Left ventricle myocardium inferior (tissue), 1 donor: ENCODE data around the gene ZIC5. TPM values are rescaled to one million over a fixed set of nuclear protein-coding genes. Genes with fewer than 3 reads are reported as not detected.

Experiments
- DNase-seq: peaks from one replicate; pipeline ENCODE4 v3.0.0-alpha.2; 2020
- H3K27ac ChIP-seq: fragments of 200-600 bp; replicated peaks from 2 replicates; pipeline ENCODE4 v1.8.0; 2021
- H3K27me3 ChIP-seq: fragments of 200-600 bp; 2 replicates; pipeline ENCODE4 v1.8.0; 2021; ENCODE audit warnings: low read depth
- H3K36me3 ChIP-seq: fragments of 200-600 bp; 2 replicates; pipeline ENCODE4 v1.8.0; 2021
- H3K4me1 ChIP-seq: fragments of 200-600 bp; 2 replicates; pipeline ENCODE4 v1.8.0; 2021
- H3K4me3 ChIP-seq: fragments of 200-600 bp; 2 replicates; pipeline ENCODE4 v1.8.0; 2021; ENCODE audit warnings: mild to moderate bottlenecking, moderate library complexity
- H3K9me3 ChIP-seq: fragments of 200-600 bp; replicated peaks from 2 replicates; pipeline ENCODE4 v1.8.0; 2021
- CTCF ChIP-seq: fragments of 200-600 bp; IDR thresholded peaks from 2 replicates; pipeline ENCODE4 v1.8.0; 2021; ENCODE audit warnings: antibody characterized with exemption, mild to moderate bottlenecking, borderline replicate concordance
- intact Hi-C: fragments of 100-400 bp; cut with micrococcal nuclease; formaldehyde crosslinking; loops from one replicate; pipeline ENCODE4 v1.11.0; 2022
- total RNA-seq: library from RNA; stranded (reverse); fragmentation: NEBNext Ultra II Directional; extraction: Animal tissue kit (Norgen Biotek cat#: 25700); gene quantifications from one replicate; pipeline ENCODE4 v1.2.1, GENCODE V29; 2021
- donor health status: DM: no; HTN: yes; CAD: no; lungs with severe emphysema.

Gene ZIC5
- total RNA-seq, 1 donor from 2014 or later: not detected

- DNase-seq: peak; percentile 61
- H3K27me3 ChIP-seq: peaks cover 100% of the 10 kb centered on the region
- no peak overlapping the region for H3K27ac ChIP-seq
- TF ChIP-seq CTCF: no peak
- peaks cover 4% of the 10 kb centered on the region for H3K9me3 ChIP-seq
- H3K36me3 ChIP-seq: no peaks in the 10 kb centered on the region
- H3K4me3 ChIP-seq: peak overlapping the region; percentile 68
- H3K4me1 ChIP-seq: peaks cover 46% of the 10 kb centered on the region
- intact Hi-C loops: no loop called here
Observed at GRCh38 chr13:99980201-99980823, 8.7 kb upstream of the ZIC5 start.

GRCh38 chr13:99979453-99980200 lies 8.1 kb upstream of the ZIC5 start:
- H3K4me1 ChIP-seq: peaks cover 41% of the 10 kb centered on the region
- no peak for DNase-seq
- no peaks in the 10 kb centered on the region for H3K36me3 ChIP-seq
- intact Hi-C loops: no loop called here
- H3K9me3 ChIP-seq: peaks cover 4% of the 10 kb centered on the region
- TF ChIP-seq CTCF: no peak
- peak overlapping the region; percentile 68 for H3K4me3 ChIP-seq
- no peak overlapping the region for H3K27ac ChIP-seq
- H3K27me3 ChIP-seq: peaks cover 100% of the 10 kb centered on the region

GRCh38 chr13:99978799-99979452 lies 7.4 kb upstream of the ZIC5 start:
- no peak for TF ChIP-seq CTCF
- Histone ChIP-seq H3K27me3 (peaks cover 100% of the 10 kb centered on the region), H3K36me3 (no peaks in the 10 kb centered on the region), H3K4me3 (no peak overlapping the region), H3K9me3 (peaks cover 4% of the 10 kb centered on the region), H3K4me1 (peaks cover 41% of the 10 kb centered on the region), H3K27ac (no peak overlapping the region)
- DNase-seq: no peak
- intact Hi-C loops: no loop called here

GRCh38 chr13:99977912-99978798 lies 6.6 kb upstream of the ZIC5 start:
- peaks cover 4% of the 10 kb centered on the region for H3K9me3 ChIP-seq
- no peak for TF ChIP-seq CTCF
- DNase-seq: no peak
- no peak overlapping the region for H3K4me3 ChIP-seq
- no peaks in the 10 kb centered on the region for H3K36me3 ChIP-seq
- intact Hi-C loops: no loop called here
- H3K27me3 ChIP-seq: peaks cover 100% of the 10 kb centered on the region
- H3K4me1 ChIP-seq: peaks cover 41% of the 10 kb centered on the region
- H3K27ac ChIP-seq: no peak overlapping the region

GRCh38 chr13:99977334-99977911 lies 5.9 kb upstream of the ZIC5 start:
- intact Hi-C loops: no loop called here

More at GRCh38 chr13:99977334-99977911, 5.9 kb upstream of the ZIC5 start:
- peaks cover 40% of the 10 kb centered on the region for H3K4me1 ChIP-seq
- no peak overlapping the region for H3K4me3 ChIP-seq
- peaks cover 100% of the 10 kb centered on the region for H3K27me3 ChIP-seq
- peaks cover 4% of the 10 kb centered on the region for H3K9me3 ChIP-seq
- H3K27ac ChIP-seq: no peak overlapping the region
- TF ChIP-seq CTCF: no peak
- no peaks in the 10 kb centered on the region for H3K36me3 ChIP-seq
- DNase-seq: no peak
